ENCODE data around the gene PGM5.

Gene PGM5

DNA sequence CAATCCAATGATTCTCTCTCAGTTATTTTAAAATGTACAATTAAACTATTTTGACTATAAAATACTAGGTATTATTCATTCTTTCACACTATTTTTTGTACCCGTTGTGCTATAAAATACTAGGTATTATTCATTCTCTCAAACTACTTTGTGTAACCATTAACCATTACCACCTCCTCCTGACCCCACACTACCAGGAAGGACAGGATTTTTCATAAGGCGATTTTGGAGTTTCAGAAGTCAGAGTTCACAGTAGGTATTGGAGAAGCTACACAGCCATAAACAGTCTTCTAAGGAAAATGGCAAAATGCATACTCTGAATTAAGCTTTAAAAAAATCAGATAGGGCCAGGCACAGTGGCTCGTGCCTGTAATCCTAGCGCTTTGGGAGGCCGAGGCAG, 219.4 kb downstream of the PGM5 start:
- no peak for DNase-seq (ENCODE audit: extremely low read depth in 1 of 2, low read depth in 1 of 2)

DNA sequence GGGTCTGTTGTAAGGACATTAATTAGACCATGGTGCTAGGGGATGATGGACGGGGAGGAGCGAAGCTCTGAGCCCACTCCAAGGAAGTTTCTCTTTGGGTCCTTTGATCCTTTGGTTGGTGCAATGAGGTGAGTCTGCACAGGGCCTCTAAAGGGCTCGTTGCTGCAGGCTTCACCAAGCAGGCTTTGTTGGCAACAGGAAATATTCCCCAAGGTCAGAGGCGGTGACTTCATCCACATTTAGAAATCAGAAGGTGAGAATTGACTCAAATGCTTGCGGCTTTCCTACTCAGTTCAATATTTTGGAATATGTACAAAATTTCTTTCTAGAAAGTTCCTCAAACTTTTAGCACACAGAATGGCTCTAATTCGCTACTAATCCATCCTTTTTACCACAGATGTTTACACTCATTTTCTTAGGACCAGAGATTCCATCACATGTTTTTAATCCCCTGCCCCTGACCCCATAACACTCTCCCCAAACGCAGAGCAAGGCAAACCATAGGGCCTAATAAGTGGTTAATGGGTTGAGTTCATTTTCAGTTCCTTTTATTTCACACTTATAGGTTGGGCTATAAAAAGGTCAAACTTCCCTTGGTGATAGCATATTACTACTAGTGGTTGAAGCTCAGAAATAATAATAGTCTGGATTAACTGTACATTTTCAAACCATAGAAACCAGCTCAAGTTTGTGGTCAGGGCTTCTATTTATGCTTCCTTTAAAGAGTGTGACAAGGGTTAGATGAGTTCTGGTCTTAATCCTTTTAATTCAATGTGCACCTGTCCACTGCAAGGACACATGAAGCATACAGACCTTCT, 221.6 kb downstream of the PGM5 start:
- no peak for DNase-seq (ENCODE audit: extremely low read depth in 1 of 2, low read depth in 1 of 2)
